Neuron (in vitro differentiated cells): Measurements from ENCODE around the gene CCL13.

Source experiments
- H2AFZ ChIP-seq: one replicate; pipeline ENCODE4 v1.6.1; 2013; ENCODE audit warnings: low read depth, mild to moderate bottlenecking, inconsistent platforms, low read length, moderate library complexity
- H3K27me3 ChIP-seq: one replicate; pipeline ENCODE4 v1.6.1; 2013; ENCODE audit warnings: low read length; ENCODE audit not compliant: insufficient read depth
- H3K36me3 ChIP-seq: one replicate; pipeline ENCODE4 v1.6.1; 2013; ENCODE audit warnings: low read length; ENCODE audit not compliant: insufficient read depth
- H3K4me1 ChIP-seq: one replicate; pipeline ENCODE4 v1.6.1; 2013; ENCODE audit warnings: low read length; ENCODE audit not compliant: insufficient read depth
- H3K4me3 ChIP-seq: 2 replicates; pipeline ENCODE4 v1.5.1; 2013; ENCODE audit warnings: mild to moderate bottlenecking, low read length, moderate library complexity
- H3K9me3 ChIP-seq: one replicate; pipeline ENCODE4 v1.6.1; 2013; ENCODE audit warnings: low read length

The CCL13 gene

DNA sequence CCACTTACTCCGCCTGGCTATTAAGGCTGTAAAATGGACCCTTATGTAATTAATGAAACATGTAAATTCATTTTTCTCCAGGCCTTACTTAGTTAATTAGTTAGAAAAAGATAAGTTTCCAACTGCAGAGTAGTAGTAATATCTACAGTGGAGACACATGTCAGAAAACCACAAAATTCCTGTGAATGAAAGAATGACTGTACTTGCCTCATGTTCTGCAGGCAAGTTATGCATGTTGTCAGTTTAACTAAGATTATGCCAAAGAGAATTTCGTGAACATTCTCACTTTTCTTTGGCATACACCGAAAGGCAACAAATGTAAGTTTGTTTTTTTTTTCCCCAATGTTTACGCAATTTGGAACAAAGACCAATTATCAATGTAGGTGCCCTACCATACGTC lies 23.6 kb downstream of the CCL13 start:
- H3K9me3 ChIP-seq = no peaks in the 10 kb centered on the region
- no peaks in the 10 kb centered on the region for H3K36me3 ChIP-seq

DNA sequence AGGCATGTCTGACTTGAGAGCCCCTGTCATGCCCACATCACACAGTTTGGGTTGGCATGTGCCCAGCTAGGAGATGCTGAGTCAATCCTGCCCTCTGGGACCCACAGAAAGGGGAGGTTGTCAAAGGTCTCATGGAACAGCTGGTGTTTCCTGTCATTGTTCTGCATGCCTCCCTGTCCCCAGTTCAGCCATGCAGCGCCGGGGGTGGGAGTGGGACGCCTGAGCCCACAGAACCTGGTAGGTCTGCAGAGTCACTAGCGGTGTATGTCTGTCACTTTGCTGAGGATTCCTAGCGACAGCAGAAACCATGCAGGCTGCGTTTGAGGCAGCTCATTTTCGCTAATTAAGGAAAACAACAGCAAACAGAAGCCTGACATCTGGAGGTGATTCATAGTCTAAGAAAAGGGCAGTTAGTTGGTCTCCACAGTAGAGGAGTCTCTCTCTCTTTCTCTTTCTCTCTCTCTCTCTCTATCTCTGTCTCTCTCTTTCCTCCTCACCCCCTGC lies 26.4 kb downstream of the CCL13 start:
- Histone ChIP-seq H3K36me3 (no peaks in the 10 kb centered on the region), H3K9me3 (no peaks in the 10 kb centered on the region), H2AFZ (no peak overlapping the region), H3K4me3 (no peak overlapping the region), H3K27me3 (no peaks in the 10 kb centered on the region), H3K4me1 (no peaks in the 10 kb centered on the region)

More for the DNA sequence above, 23.6 kb downstream of the CCL13 start:
- Histone ChIP-seq H3K27me3 (no peaks in the 10 kb centered on the region), H3K4me3 (no peak overlapping the region), H2AFZ (no peak overlapping the region), H3K4me1 (no peaks in the 10 kb centered on the region)

DNA sequence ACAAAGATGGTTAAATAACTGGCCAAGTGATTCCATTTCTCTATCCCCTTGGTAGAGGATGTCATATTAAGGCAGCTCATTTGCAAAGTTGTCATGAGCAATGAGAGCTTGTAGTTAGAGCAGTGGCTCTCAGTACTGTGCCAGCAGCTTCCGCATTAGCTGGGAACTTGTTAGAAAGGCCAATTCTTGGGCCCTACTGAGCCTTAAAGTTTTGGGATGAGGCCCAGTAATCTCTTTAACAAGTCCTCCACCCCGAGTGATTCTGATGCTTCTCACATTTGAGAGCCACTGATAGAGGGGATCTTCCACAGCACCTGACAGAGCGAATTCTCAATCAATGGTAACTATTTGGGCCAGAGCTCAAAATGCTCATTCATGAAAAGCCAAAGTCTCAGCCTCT lies 26.9 kb downstream of the CCL13 start:
- Histone ChIP-seq H3K27me3 (no peaks in the 10 kb centered on the region), H2AFZ (no peak overlapping the region), H3K4me3 (no peak overlapping the region), H3K9me3 (no peaks in the 10 kb centered on the region), H3K4me1 (no peaks in the 10 kb centered on the region), H3K36me3 (no peaks in the 10 kb centered on the region)

DNA sequence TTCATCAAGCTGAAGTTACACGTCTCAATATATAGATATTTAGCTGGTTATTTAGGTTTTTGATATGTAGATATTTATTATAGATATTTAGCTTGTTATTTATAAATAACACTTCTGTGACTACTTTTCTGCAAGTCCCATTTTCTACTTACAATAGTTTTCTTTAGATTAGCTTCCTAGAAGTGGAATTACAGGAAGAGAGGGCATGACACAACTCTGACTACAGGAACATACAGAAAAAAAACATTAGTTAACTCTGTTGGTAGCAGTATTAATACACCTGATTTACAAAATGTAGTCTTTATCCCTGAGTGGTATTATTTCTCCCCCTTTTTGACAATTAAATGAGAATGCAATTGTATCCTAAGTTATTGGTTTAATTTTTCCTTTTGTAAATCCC lies 28.0 kb downstream of the CCL13 start:
- Histone ChIP-seq H2AFZ (no peak overlapping the region), H3K4me1 (no peaks in the 10 kb centered on the region), H3K27me3 (no peaks in the 10 kb centered on the region), H3K9me3 (no peaks in the 10 kb centered on the region), H3K4me3 (no peak overlapping the region), H3K36me3 (no peaks in the 10 kb centered on the region)

DNA sequence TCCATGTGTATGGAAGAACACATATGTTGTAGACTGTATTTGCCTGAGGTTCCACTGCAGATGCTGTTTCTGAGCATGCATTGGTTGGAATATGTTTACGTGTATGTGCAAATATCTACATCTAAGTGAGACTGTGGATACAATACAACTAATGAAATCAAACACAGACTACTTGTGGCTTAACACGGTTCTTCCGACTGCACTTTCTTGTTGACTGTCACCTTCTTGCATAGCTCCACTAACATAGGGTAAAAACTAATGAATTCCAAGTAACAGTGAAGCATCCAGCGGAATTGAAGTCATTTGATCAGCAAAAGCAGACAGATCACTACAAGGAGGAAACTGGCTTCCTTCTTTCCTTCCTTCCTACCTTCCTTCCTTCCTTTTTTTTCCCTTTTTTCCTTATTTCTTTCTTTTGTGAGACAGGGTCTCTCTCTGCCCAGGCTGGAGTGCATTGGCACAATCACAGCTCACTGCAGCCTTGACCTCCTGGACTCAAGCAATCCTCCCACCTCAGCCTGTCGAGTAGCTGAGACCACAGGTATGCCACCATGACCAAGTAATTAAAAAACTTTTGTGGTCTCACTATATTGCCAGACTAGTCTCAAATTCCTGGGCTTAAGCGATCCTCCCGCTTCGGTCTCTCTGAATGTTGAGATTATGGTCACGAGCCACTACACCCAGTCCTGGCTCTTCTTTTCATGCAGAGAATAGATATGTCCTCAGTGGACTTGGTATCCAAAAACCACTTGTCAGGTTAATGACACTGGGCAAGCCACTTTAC lies 28.7 kb downstream of the CCL13 start:
- Histone ChIP-seq H3K27me3 (no peaks in the 10 kb centered on the region), H2AFZ (no peak overlapping the region), H3K9me3 (no peaks in the 10 kb centered on the region), H3K36me3 (no peaks in the 10 kb centered on the region), H3K4me3 (no peak overlapping the region), H3K4me1 (no peaks in the 10 kb centered on the region)

DNA sequence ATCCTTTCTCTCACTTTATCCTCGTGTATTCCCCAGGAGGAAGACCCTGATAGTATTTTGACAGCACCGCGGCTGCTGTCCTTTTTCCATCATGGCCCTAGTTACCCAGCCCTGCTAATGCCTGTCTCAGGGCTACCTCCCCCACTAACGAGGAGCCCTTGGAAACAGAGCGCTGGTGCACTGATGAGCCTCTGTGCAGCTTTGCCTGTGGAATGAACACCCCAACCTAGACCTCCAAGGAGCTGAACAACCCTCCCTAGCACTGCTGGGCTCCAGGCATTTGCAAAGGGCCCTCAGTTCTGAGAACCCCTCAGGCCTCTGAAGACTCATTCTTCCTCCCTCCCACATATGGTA lies 30.0 kb downstream of the CCL13 start:
- H2AFZ ChIP-seq = no peak overlapping the region
- H3K36me3 ChIP-seq = no peaks in the 10 kb centered on the region
- H3K27me3 ChIP-seq = no peaks in the 10 kb centered on the region
- H3K4me3 ChIP-seq = no peak overlapping the region
- H3K4me1 ChIP-seq = no peaks in the 10 kb centered on the region
- H3K9me3 ChIP-seq = no peaks in the 10 kb centered on the region

DNA sequence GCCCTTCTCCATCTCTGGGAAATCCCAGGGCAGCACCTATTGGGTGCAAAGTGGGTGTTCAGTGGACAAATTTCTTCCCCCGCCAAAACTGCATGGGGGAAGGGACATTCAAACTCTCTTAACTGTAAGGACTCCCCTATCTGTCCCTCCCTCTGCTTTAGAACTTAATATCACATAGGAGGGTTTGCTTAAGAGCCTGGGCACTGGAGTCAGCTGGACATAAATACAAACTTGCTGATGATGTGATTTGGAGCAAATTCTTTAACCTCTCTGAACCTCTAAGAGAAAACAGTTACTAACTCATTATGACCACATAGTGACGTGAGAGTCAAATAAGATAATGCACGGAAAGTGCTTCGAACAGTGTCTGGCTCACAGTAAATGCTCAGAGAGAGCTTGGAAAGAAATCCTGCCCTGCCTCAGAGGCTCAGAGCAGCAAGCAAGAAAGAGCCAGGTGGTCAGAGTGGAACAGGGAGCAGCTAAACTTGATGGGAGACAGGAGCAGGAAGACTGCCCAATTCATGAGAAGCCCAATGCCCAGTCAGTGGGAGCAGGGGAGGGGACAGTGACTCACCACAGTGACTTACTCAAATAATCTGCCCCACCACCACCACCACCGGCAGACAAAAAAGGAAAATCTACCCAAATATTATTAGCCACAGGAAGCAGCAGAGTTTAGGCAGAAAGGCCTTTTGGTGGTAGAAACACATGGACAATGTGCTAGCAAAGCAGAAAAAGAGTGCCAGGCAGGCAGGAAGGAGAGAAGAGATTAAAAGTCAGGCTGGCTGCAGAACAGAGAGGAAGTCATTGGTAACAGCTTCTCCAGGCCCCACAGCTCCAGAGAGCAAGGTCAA lies 30.6 kb downstream of the CCL13 start:
- Histone ChIP-seq H2AFZ (no peak overlapping the region), H3K27me3 (no peaks in the 10 kb centered on the region), H3K36me3 (no peaks in the 10 kb centered on the region), H3K9me3 (no peaks in the 10 kb centered on the region), H3K4me1 (no peaks in the 10 kb centered on the region), H3K4me3 (no peak overlapping the region)

DNA sequence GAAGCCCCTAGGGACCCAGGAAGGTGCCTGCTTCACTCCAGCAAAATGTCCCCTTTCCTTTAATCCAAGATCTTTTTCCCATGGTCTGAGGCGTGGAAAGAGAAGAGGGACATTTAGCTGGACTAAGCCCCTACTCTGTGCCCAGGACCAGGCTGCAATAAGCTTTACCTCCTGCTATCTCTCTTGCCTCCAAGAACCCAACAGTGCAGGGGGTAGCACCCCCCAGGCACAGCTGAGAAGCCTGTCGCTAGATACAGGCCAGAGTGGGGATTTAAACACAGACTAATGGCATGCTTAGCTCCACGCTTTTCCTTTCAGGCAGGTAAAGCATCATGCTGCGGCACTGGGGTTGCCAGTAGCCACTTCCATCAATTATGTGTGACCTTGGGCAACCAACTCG lies 31.3 kb downstream of the CCL13 start:
- Histone ChIP-seq H3K4me3 (no peak overlapping the region), H3K4me1 (no peaks in the 10 kb centered on the region), H3K36me3 (no peaks in the 10 kb centered on the region), H3K27me3 (no peaks in the 10 kb centered on the region), H2AFZ (no peak overlapping the region), H3K9me3 (no peaks in the 10 kb centered on the region)

DNA sequence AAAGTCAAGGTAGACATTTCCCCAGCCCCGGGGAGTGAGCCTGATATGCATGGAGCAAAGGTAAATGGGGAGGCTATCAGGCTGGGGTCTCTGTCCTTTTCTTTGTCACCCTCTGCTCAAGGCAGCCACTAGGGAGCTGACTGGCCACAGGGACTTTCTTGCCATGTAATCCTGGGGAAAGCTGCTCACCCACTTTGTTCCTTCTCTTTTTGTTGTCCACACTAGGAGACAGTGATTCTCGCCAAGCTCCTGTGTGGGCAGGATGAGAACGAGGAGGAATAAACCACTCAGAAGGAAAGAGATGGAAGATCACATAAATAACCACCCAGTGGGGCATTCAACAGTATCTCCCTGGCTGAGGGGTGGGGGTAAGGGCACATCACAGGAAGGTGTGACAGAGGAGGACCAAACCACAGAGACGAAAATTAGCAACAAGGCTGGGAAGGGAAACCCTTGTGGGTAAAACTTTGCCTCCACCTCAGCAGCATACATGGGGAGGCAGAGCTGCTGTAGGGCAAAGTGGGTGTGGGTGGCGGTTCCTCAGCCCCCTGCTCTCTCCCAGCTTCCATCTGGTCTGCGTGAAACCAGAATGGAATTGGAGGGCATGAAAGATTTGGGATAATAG lies 33.0 kb downstream of the CCL13 start:
- no peaks in the 10 kb centered on the region for H3K27me3 ChIP-seq
- no peaks in the 10 kb centered on the region for H3K4me1 ChIP-seq
- no peak overlapping the region for H2AFZ ChIP-seq
- no peaks in the 10 kb centered on the region for H3K36me3 ChIP-seq
- H3K4me3 ChIP-seq = no peak overlapping the region
- no peaks in the 10 kb centered on the region for H3K9me3 ChIP-seq

DNA sequence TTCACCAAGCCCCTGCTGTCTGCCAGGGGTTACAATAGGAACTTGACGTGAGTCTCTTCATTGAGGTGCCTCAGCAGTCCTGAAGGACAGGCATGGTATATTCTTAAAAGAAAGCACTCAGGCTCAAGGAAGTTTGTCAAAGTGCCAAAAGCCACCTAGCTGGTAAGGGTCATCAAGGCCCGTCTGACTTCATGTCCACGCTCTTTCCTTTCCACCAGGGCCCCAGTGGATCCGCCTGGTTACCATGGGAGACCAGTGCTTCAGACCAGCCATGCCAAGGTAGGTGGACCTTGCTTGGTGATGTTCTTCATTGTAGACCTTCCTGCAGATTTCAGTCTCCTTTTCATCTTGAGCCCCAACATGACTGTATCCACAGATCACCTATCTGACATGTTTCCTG lies 34.4 kb downstream of the CCL13 start:
- Histone ChIP-seq H3K27me3 (no peaks in the 10 kb centered on the region), H3K4me3 (no peak overlapping the region), H3K4me1 (no peaks in the 10 kb centered on the region), H3K9me3 (no peaks in the 10 kb centered on the region), H2AFZ (no peak overlapping the region), H3K36me3 (no peaks in the 10 kb centered on the region)

DNA sequence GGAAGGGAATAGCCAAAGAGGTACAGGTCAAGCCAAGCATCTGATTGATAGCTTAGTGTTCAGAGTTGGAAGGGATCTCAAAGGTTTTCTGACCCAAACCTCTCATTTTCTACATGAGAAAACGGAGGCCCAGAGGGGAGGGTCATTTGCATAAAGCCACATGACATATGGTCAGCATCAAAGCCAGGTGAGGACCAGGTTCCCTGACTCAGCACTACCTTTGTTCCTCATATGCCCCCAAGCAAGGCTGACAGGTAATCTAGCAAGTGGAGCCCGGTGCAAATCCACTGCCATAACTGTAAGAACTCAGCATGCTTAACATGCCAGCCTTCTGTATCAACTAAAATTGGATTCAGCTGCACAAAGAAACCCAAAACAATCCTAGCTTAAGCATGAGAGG lies 35.0 kb downstream of the CCL13 start:
- Histone ChIP-seq H3K4me1 (no peaks in the 10 kb centered on the region), H3K4me3 (no peak overlapping the region), H3K9me3 (no peaks in the 10 kb centered on the region), H3K36me3 (no peaks in the 10 kb centered on the region), H3K27me3 (no peaks in the 10 kb centered on the region), H2AFZ (no peak overlapping the region)

DNA sequence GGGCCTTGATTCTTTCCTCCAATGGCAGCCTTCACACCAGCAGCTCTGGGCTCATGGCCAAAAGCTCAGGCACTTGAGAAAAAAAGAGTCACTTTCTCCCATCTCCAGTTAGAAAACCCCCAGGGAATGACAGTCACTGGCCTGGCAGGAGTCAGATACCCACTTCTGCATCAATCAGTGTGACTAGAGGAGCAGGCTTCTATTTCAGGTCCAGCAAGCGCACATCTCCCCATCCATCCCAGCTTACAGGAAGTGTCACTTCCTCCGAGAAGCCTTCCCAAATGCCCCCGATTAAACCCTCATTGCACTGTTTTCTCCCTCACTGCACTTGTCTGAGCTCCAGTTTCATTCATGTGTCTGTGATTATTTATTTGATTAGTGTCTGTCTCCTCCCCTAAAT lies 37.1 kb downstream of the CCL13 start:
- no peaks in the 10 kb centered on the region for H3K36me3 ChIP-seq
- no peaks in the 10 kb centered on the region for H3K27me3 ChIP-seq
- no peaks in the 10 kb centered on the region for H3K9me3 ChIP-seq
- no peaks in the 10 kb centered on the region for H3K4me1 ChIP-seq
- H3K4me3 ChIP-seq = no peak overlapping the region
- H2AFZ ChIP-seq = no peak overlapping the region

DNA sequence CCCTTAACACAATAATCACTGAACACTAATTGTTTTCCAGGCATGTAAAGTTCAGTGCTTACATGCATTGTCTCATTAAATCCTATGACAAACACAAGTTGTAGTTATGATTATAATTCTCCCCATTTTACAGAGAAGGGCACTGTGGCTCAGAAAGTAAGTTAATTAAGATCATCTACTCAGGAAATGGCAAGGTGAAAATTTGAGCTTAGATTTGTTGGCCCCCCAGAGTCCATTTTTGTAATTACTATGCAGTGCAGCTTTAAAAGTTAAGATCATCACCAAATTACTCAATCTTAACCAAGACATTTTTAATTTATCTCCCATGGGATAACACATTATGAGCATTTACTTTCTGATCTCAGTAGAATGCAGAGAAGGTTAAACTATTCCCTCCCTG lies 41.0 kb downstream of the CCL13 start:
- Histone ChIP-seq H3K4me3 (no peak overlapping the region), H3K9me3 (no peaks in the 10 kb centered on the region), H2AFZ (no peak overlapping the region), H3K36me3 (no peaks in the 10 kb centered on the region), H3K4me1 (no peaks in the 10 kb centered on the region), H3K27me3 (no peaks in the 10 kb centered on the region)
